HCT116 (cell line): ENCODE data around the gene TBCD. TPM values are rescaled to one million over a fixed set of nuclear protein-coding genes. Genes with fewer than 3 reads are reported as not detected.

Source experiments
- ATAC-seq: fragments of 200-7000 bp; cut with Tn5 transposase; 2 replicates; pipeline ENCODE4 v1.9.1; 2020; ENCODE audit warnings: mild to moderate bottlenecking, moderate library complexity
- BruUV-seq: library from RNA; stranded (reverse); fragments of 400-500 nt; replicated peaks from 2 replicates; lab custom pipeline; 2021; lab: Mats Ljungman, UMichigan
- CTCF ChIA-PET: fragments of 300-600 bp; sonication (Branson Sonifier 250); formaldehyde crosslinking; loops from one replicate; lab custom pipeline; 2021; ENCODE audit warnings: antibody characterized with exemption; lab: Charles Lee
- POLR2A ChIA-PET: fragments of 300-600, 350-600 bp; sonication (Branson Sonifier 250); formaldehyde crosslinking; loops from one replicate; lab custom pipeline; 2021; ENCODE audit warnings: antibody characterized with exemption; lab: Charles Lee
- RAD21 ChIA-PET, 2 experiments: fragments of 300-600 bp; sonication (Branson Sonifier 250); formaldehyde crosslinking; loops; one replicate each; lab custom pipeline; 2023; ENCODE audit warnings: low total read pairs in 2 of 2; ENCODE audit not compliant: uncharacterized antibody in 2 of 2, unreplicated experiment in 2 of 2, low non-redundant PET in 1 of 2; lab: Charles Lee
- DNase-seq: peaks from one replicate; pipeline ENCODE4 v3.0.0-alpha.2; 2010; ENCODE audit warnings: low read depth, low spot score
- H2AFZ ChIP-seq: fragments of 200-600 bp; shearing (Covaris generic), sonication (generic); 2 replicates; pipeline ENCODE4 v1.6.1; 2017; ENCODE audit warnings: low read depth, mixed run types, mixed read lengths, antibody characterized with exemption, low read length; ENCODE audit not compliant: poor library complexity, severe bottlenecking
- H3K27ac ChIP-seq: 2 replicates; pipeline ENCODE4 v1.5.1; 2012; ENCODE audit warnings: low read depth, low read length
- H3K27me3 ChIP-seq: fragments of 200-600 bp; sonication (generic); 2 replicates; pipeline ENCODE4 v1.6.1; 2016; ENCODE audit warnings: mixed run types, low read length, mixed read lengths; ENCODE audit not compliant: insufficient read depth
- H3K36me3 ChIP-seq, 2 experiments: fragments of 200-500 bp in 1 of 2; fragments of 200-600 bp in 1 of 2; sonication (Bioruptor generic) in 1 of 2; sonication (generic) in 1 of 2; 2 replicates each; pipeline versions ENCODE4 v1.5.1 to v1.6.1; 2014 to 2016; ENCODE audit warnings: low read length in 2 of 2, inconsistent platforms in 1 of 2, mixed read lengths in 1 of 2, mixed run types in 1 of 2; ENCODE audit not compliant: insufficient read depth in 2 of 2, control insufficient read depth in 1 of 2
- H3K4me1 ChIP-seq, 2 experiments: fragments of 200-600 bp in 1 of 2; sonication (generic) in 1 of 2; 2 replicates each; pipeline versions ENCODE4 v1.5.1 to v1.6.1; 2012 to 2017; ENCODE audit warnings: low read length in 2 of 2, inconsistent platforms in 1 of 2, mild to moderate bottlenecking in 1 of 2, mixed read lengths in 1 of 2, mixed run types in 1 of 2, moderate library complexity in 1 of 2; ENCODE audit not compliant: insufficient read depth in 2 of 2, control insufficient read depth in 1 of 2
- H3K4me2 ChIP-seq: fragments of 200-600 bp; sonication (generic); 2 replicates; pipeline ENCODE4 v1.6.1; 2017; ENCODE audit warnings: mixed run types, low read length, mixed read lengths
- H3K4me3 ChIP-seq, 2 experiments: fragments of 200-600 bp in 1 of 2; sonication (generic) in 1 of 2; replicated peaks in 1 of 2; 2 replicates each; pipeline ENCODE4 v1.5.1; 2011 to 2016; ENCODE audit warnings: low read length in 2 of 2, control low read depth in 1 of 2, low read depth in 1 of 2, mild to moderate bottlenecking in 1 of 2, mixed read lengths in 1 of 2, mixed run types in 1 of 2
- H3K79me2 ChIP-seq: fragments of 200-600 bp; sonication (generic); 2 replicates; pipeline ENCODE4 v1.6.1; 2017; ENCODE audit warnings: mild to moderate bottlenecking, mixed run types, low read length, moderate library complexity, mixed read lengths; ENCODE audit not compliant: insufficient read depth
- H3K9ac ChIP-seq: fragments of 200-600 bp; sonication (generic); 2 replicates; pipeline ENCODE4 v1.6.1; 2016; ENCODE audit warnings: low read length, mixed read lengths
- H3K9me2 ChIP-seq: fragments of 200-600 bp; sonication (generic), shearing (Covaris generic); 2 replicates; pipeline ENCODE4 v1.6.1; 2017; ENCODE audit warnings: mixed run types, mild to moderate bottlenecking, moderate library complexity; ENCODE audit not compliant: insufficient read depth
- H3K9me3 ChIP-seq, 2 experiments: fragments of 200-500 bp in 1 of 2; fragments of 200-600 bp in 1 of 2; sonication (Bioruptor generic) in 1 of 2; sonication (generic) in 1 of 2; 2 replicates each; pipeline ENCODE4 v1.6.1; 2014 to 2017; ENCODE audit warnings: low read length in 2 of 2, mixed read lengths in 2 of 2, inconsistent platforms in 1 of 2, low read depth in 1 of 2, mild to moderate bottlenecking in 1 of 2, mixed run types in 1 of 2, moderate library complexity in 1 of 2; ENCODE audit not compliant: control insufficient read depth in 1 of 2, insufficient read depth in 1 of 2
- H4K20me1 ChIP-seq: fragments of 200-600 bp; sonication (generic), shearing (Covaris generic); 2 replicates; pipeline ENCODE4 v1.6.1; 2017; ENCODE audit warnings: mixed run types, mild to moderate bottlenecking, moderate library complexity; ENCODE audit not compliant: insufficient read depth
- CBX3 ChIP-seq: IDR thresholded peaks from 2 replicates; pipeline ENCODE4 v1.6.1; 2012; ENCODE audit warnings: low read depth
- CEBPB ChIP-seq: IDR thresholded peaks from 2 replicates; pipeline ENCODE4 v1.6.1; 2012; ENCODE audit warnings: low read depth
- ELF1 ChIP-seq: IDR thresholded peaks from 2 replicates; pipeline ENCODE4 v1.6.1; 2012; ENCODE audit warnings: low read depth, borderline replicate concordance
- FOSL1 ChIP-seq: IDR thresholded peaks from 2 replicates; pipeline ENCODE4 v1.6.1; 2012; ENCODE audit warnings: low read depth
- JUND ChIP-seq: IDR thresholded peaks from 2 replicates; pipeline ENCODE4 v1.6.1; 2012
- MAX ChIP-seq: IDR thresholded peaks from 2 replicates; pipeline ENCODE4 v1.6.1; 2012
- POLR2AphosphoS5 ChIP-seq: IDR thresholded peaks from 2 replicates; pipeline ENCODE4 v1.6.1; 2011; ENCODE audit warnings: mild to moderate bottlenecking, low read depth, low read length, moderate library complexity
- RAD21 ChIP-seq: IDR thresholded peaks from 2 replicates; pipeline ENCODE4 v1.6.1; 2012; ENCODE audit warnings: low read depth, mild to moderate bottlenecking
- REST ChIP-seq: IDR thresholded peaks from 2 replicates; pipeline ENCODE4 v1.6.1; 2012; ENCODE audit warnings: low read depth
- SIN3A ChIP-seq: IDR thresholded peaks from 2 replicates; pipeline ENCODE4 v1.6.1; 2012; ENCODE audit warnings: low read depth
- SP1 ChIP-seq: IDR thresholded peaks from 2 replicates; pipeline ENCODE4 v1.6.1; 2012; ENCODE audit warnings: low read depth
- TCF7L2 ChIP-seq: IDR thresholded peaks from 2 replicates; pipeline ENCODE4 v1.7.0; 2011; ENCODE audit warnings: borderline replicate concordance, inconsistent platforms; ENCODE audit not compliant: insufficient read depth, insufficient read length; ENCODE audit errors: extremely low read depth
- YY1 ChIP-seq: IDR thresholded peaks from 2 replicates; pipeline ENCODE4 v1.6.1; 2011; ENCODE audit warnings: low read length, low read depth, moderate library complexity, mild to moderate bottlenecking; ENCODE audit not compliant: insufficient replicate concordance; ENCODE audit errors: extremely low read depth
- ZFX ChIP-seq: fragments of 450-650 bp; IDR thresholded peaks from 2 replicates; pipeline ENCODE4 v1.6.1; 2017
- intact Hi-C: fragments of 100-400 bp; cut with micrococcal nuclease; formaldehyde crosslinking; loops from 2 replicates; pipeline ENCODE4 v1.10.0; 2022
- total RNA-seq: library from RNA; stranded (reverse); gene quantifications from one replicate; pipeline ENCODE4 v1.2.1, GENCODE V29; 2021; ENCODE audit not compliant: unreplicated experiment
- TF ChIP-seq, protein P1 (sequence below): IDR thresholded peaks from 2 replicates; pipeline ENCODE4 v1.6.1; 2012

TBCD gene
- total RNA-seq, 1 experiment from 2014 or later, result 152 TPM

- Histone ChIP-seq H3K27ac (no peak overlapping the region), H3K36me3 (peaks cover 8 to 47% of the 10 kb centered on the region in 2 experiments), H3K79me2 (no peaks in the 10 kb centered on the region), H3K9me3 (peaks cover 23 to 24% of the 10 kb centered on the region in 2 experiments; a peak in 3 of 4 replicates), H3K9ac (no peak overlapping the region), H3K4me1 (no peaks in the 10 kb centered on the region), H3K4me3 (no peak overlapping the region), H3K4me2 (no peak overlapping the region), H3K9me2 (no peaks in the 10 kb centered on the region), H2AFZ (no peak overlapping the region), H4K20me1 (no peaks in the 10 kb centered on the region), H3K27me3 (no peaks in the 10 kb centered on the region)
- no peak for DNase-seq
- BruUV-seq, result no TSS peak
- ChIA-PET RAD21 (no interaction called here), CTCF (no interaction called here), POLR2A (no interaction called here)
- no peak for ATAC-seq
- TF ChIP-seq RAD21, result no peak
- no peak for TF ChIP-seq MAX
- TF ChIP-seq, protein P1, sequence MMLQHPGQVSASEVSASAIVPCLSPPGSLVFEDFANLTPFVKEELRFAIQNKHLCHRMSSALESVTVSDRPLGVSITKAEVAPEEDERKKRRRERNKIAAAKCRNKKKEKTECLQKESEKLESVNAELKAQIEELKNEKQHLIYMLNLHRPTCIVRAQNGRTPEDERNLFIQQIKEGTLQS, result no peak
- TF ChIP-seq CBX3, result no peak
- TF ChIP-seq POLR2AphosphoS5, result no peak
- no peak for TF ChIP-seq REST
- no peak for TF ChIP-seq CEBPB
- no peak for TF ChIP-seq SP1
- no peak for TF ChIP-seq ELF1
- no peak for TF ChIP-seq SIN3A
- TF ChIP-seq YY1, result no peak
- TF ChIP-seq ZFX, result no peak
- TF ChIP-seq JUND, result no peak
- TF ChIP-seq TCF7L2, result no peak
- TF ChIP-seq FOSL1, result no peak
- intact Hi-C loops, result no loop called here
Measured at GRCh38 chr17:82946081-82946480, 194.2 kb downstream of the TBCD start.
